ENCODE results near the gene EDNRA. TPM values are rescaled to one million over a fixed set of nuclear protein-coding genes. Genes with fewer than 3 reads are reported as not detected.

Gene EDNRA
- total and polyA plus RNA-seq, 8 donors: 0.58 to 24.6 (median 4.1) TPM; not detected in 1

- Histone ChIP-seq H3K27me3 (no peaks in the 10 kb centered on the region), H3K4me1 (no peaks in the 10 kb centered on the region), H3K27ac (no peak overlapping the region), H3K4me3 (no peak overlapping the region), H3K9me3 (no peaks in the 10 kb centered on the region), H3K36me3 (no peaks in the 10 kb centered on the region)
- no peak for TF ChIP-seq POLR2A (IDR thresholded peaks at IDR 0.05)
- TF ChIP-seq CTCF (IDR thresholded peaks at IDR 0.05): no peak
- TF ChIP-seq POLR2AphosphoS5 (IDR thresholded peaks at IDR 0.05): no peak
- no peak for TF ChIP-seq EP300 (IDR thresholded peaks at IDR 0.05)
- DNase-seq: no peak
- WGBS, 5 donors: 63 to 78% (median 72%) methylated on average over 1 of the region's 1 CpG
- intact Hi-C loops (cut with DNase I; ENCODE audit: low total_unique reads): no loop called here
Measured at GRCh38 chr4:147533331-147533730, 52.4 kb downstream of the EDNRA start.

GRCh38 chr4:147535124-147535523 is 54.2 kb downstream of the EDNRA start:
- no peaks in the 10 kb centered on the region for H3K27me3 ChIP-seq
- H3K4me1 ChIP-seq: no peaks in the 10 kb centered on the region
- TF ChIP-seq CTCF (IDR thresholded peaks at IDR 0.05) (no peak), POLR2A (IDR thresholded peaks at IDR 0.05) (no peak), EP300 (IDR thresholded peaks at IDR 0.05) (no peak), POLR2AphosphoS5 (IDR thresholded peaks at IDR 0.05) (no peak)
- no peaks in the 10 kb centered on the region for H3K9me3 ChIP-seq
- H3K27ac ChIP-seq: no peak overlapping the region
- H3K36me3 ChIP-seq: no peaks in the 10 kb centered on the region
- intact Hi-C loops (cut with DNase I; ENCODE audit: low total_unique reads): no loop called here
- 37 to 58% (median 45%) methylated on average over 6 of the region's 6 CpGs for WGBS, 5 donors
- DNase-seq: no peak
- no peak overlapping the region for H3K4me3 ChIP-seq

GRCh38 chr4:147538711-147539110 is 57.8 kb downstream of the EDNRA start:
- Histone ChIP-seq H3K9me3 (no peaks in the 10 kb centered on the region), H3K4me1 (no peaks in the 10 kb centered on the region), H3K27ac (no peak overlapping the region), H3K36me3 (no peaks in the 10 kb centered on the region), H3K27me3 (no peaks in the 10 kb centered on the region), H3K4me3 (no peak overlapping the region)
- no peak for DNase-seq
- 82 to 90% (median 87%) methylated on average over 3 of the region's 3 CpGs for WGBS, 5 donors
- intact Hi-C loops (cut with DNase I; ENCODE audit: low total_unique reads): no loop called here
- no peak for TF ChIP-seq EP300 (IDR thresholded peaks at IDR 0.05)
- no peak for TF ChIP-seq POLR2AphosphoS5 (IDR thresholded peaks at IDR 0.05)
- no peak for TF ChIP-seq POLR2A (IDR thresholded peaks at IDR 0.05)
- no peak for TF ChIP-seq CTCF (IDR thresholded peaks at IDR 0.05)

- 70 to 90% (median 79%) methylated on average over 4 of the region's 4 CpGs for whole genome bisulfite sequencing, 5 donors
- H3K27ac ChIP-seq: no peak overlapping the region
- intact Hi-C loops (cut with DNase I; ENCODE audit: low total_unique reads): no loop called here
- no peak for DNase-seq
- H3K9me3 ChIP-seq: no peaks in the 10 kb centered on the region
- no peaks in the 10 kb centered on the region for H3K4me1 ChIP-seq
- no peaks in the 10 kb centered on the region for H3K27me3 ChIP-seq
- no peak overlapping the region for H3K4me3 ChIP-seq
- TF ChIP-seq POLR2A (IDR thresholded peaks at IDR 0.05): no peak
- TF ChIP-seq POLR2AphosphoS5 (IDR thresholded peaks at IDR 0.05): no peak
- TF ChIP-seq EP300 (IDR thresholded peaks at IDR 0.05): no peak
- no peak for TF ChIP-seq CTCF (IDR thresholded peaks at IDR 0.05)
- H3K36me3 ChIP-seq: no peaks in the 10 kb centered on the region
Measured at GRCh38 chr4:147539959-147540358, 59.1 kb downstream of the EDNRA start.
